RPMI8226 (cell line): ENCODE results near the gene CLEC9A.
A peak's percentile ranks its signal among the peaks of the same experiment; 100 is the strongest.

ENCODE experiments used
- DNase-seq: peaks from one replicate; pipeline ENCODE4 v3.0.0-alpha.2; 2015

CLEC9A gene

DNA sequence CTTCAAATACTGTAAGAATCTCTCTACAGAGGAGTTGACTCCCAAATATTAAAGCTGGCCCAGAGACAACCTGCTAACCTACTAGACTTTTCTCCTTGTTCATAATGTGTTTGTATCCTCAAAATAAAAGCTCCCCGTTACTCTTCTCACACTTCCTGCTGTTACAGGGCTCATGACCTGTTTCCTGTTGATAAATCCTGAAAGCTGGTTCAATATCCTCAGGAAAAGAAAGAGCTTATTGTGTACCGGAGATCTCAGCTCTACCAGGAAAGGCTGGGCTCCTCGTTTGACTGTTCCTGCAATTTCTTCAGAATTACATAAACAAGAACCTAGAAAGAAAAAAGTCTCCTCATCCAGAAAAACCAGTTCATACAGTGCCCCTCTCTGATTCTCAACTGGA is 37.5 kb downstream of the CLEC9A start:
- DNase-seq: no peak

- no peak for DNase-seq
These were observed 38.2 kb downstream of the CLEC9A start for GRCh38 chr12:10068644-10069043.

- no peak for DNase-seq
These were observed 38.6 kb downstream of the CLEC9A start for GRCh38 chr12:10069099-10069498.

DNA sequence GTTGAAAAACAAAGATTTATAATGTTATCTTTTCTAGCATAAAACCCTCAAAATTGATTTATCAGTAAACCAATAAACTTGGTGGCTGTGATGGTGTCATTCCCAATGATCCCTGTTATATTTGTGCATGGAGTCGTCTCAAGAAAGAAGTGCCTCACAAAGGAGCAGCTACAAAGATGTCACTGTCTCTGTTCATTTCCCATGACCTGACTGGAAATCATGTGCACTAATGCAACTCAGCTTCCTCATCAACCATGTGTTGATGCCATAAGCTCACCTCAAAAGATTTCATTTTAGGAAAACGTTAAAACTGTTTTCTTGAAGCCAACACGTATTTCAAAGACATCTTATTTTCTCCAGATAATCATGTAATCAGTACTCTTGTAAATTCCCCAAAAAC is 39.5 kb downstream of the CLEC9A start:
- DNase-seq: peak; percentile 18

GRCh38 chr12:10070380-10070779 is 39.9 kb downstream of the CLEC9A start:
- peak; percentile 12 for DNase-seq

GRCh38 chr12:10072131-10072530 is 41.6 kb downstream of the CLEC9A start:
- DNase-seq: no peak

- no peak for DNase-seq
These were observed 42.8 kb downstream of the CLEC9A start for GRCh38 chr12:10073261-10073660.

DNA sequence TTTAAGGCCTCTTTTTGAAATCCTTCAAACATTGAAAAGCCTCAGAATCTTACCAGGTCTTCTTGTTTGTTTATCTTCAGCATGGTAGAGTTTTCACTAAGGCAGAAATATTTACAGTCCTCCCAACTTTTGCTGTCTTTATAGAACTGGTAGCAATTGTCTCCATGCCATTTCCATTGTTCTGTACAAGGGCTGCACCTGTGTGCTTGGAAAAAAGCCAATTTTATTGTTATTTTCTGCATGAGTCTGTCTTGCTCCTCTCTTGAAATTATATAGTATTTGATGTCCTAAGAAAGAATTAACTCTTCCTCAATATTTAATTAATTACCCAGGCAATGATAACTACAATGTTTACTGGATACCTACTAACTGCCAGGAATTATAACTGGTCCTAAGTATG is 45.0 kb downstream of the CLEC9A start:
- DNase-seq: peak; percentile 24

DNA sequence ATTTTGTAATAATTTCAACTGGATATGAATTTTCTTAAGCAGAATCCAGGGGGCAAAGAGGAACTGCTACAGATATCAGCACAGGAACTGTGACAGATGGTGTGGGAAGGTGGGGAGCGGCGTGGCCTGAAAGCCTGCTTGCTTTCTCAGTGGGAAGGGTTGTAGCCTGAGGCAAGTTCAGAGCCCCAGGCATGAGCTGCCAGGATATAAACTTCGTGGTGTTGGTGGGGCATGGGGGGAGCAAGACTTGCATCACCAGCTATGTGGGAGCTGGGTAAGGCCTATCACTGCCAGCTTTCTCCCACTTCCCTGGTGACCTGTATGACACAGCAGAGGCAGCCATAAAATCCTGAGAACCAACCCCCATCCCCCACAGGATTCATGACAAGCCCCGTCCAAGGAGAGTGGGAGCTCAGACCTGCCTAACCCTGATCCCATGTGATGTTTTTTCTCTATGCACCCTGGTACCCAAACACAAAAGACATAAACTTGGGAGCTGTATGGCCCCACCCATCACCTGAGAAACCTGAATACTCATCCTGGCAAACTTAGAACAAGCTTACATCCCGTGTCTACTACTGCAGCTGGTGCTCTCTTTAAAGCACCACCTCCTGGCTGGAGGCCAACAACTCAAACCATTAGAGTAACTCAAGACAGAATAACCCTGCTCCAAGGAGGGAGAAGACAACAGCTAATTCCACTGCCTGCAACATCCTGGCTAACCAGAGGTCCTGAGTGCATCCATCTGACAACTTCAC is 51.8 kb downstream of the CLEC9A start:
- peak; percentile 34 for DNase-seq

GRCh38 chr12:10084733-10085132 is 54.3 kb downstream of the CLEC9A start:
- DNase-seq: no peak

- DNase-seq: no peak
These were observed 55.9 kb downstream of the CLEC9A start for GRCh38 chr12:10086387-10086786.

GRCh38 chr12:10088031-10088430 is 57.5 kb downstream of the CLEC9A start:
- no peak for DNase-seq

- DNase-seq: no peak
These were observed 58.7 kb downstream of the CLEC9A start for GRCh38 chr12:10088955-10089900.

DNA sequence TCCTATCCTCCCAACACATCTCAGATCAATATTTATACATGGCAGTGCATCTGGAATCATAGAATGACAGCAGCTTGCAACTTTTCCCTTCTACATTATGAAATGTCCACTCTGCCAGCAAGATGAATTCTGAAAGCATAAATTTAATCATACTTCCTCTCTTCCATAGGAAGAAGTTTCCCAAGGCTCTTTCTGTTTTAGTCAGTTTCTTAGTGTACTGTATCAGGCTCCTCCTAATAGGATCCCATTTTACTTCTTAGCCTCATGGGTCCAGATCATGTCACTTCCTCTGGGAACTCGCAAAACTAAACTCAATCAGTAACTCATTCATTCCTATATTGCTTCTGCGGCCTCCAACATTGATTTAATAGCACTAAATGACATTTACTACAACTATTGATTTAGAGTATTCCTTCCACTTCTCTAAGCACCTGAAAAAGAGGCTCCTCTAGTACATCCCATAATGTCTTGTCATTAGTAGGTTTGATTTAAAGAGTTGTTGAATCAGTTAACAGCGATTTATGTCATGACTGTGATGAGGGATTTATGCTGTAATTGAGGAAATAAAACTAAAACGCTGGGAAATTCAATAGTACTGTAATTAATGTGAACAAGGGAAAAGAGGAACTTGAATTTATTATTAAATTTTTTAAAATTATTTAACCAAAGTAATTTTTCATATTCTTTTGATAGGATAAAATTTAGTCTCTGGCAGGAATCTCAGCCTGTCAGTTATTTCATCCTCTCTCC is 64.3 kb downstream of the CLEC9A start:
- DNase-seq: no peak

DNA sequence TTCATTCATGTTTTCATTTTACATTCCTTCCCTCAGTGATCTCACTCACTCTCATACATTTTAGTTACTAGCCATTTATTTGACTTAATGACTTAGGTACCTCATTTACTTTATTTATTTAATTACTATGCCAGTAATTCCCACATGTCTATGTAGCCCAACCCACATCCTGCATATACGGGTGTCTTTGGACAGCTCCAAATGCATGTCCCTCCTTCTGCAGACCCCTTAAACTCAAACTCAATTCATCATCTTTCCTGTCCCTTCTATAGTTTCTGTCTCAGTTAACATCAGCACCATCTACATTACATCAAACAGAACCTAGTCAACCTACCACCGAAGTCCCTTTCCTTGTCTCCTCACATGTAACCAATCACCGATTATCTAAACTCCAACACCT is 65.5 kb downstream of the CLEC9A start:
- no peak for DNase-seq

GRCh38 chr12:10097521-10097920 is 67.0 kb downstream of the CLEC9A start:
- DNase-seq: no peak

DNA sequence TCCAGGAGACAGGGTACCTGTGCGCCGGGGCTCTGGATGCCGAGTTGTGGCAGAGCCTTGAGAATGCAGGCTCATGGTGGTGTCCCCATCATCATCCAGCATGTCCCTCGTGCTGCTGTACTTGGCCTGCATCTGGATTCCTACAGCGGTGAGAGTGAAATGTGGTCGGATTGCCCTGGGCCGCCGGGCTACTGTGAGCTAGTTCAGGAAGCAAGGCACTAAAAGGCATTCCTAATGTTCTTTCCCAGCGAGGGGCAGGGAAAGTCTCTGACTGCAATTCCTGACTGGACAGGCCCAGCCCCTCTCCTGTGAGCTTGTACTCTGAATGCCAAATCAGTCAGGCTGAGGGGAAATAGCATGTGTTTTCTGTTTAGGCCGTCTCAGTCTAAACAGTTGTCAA is 68.3 kb downstream of the CLEC9A start, which contains the start of gene CLEC1A:
Gene CLEC1A (minus strand): TSS at position 195 of the 400 bp plus-strand sequence. CDS start 63 bp downstream, at position 132.
- no peak for DNase-seq

GRCh38 chr12:10101042-10101579 is 70.6 kb downstream of the CLEC9A start:
- no peak for DNase-seq

DNA sequence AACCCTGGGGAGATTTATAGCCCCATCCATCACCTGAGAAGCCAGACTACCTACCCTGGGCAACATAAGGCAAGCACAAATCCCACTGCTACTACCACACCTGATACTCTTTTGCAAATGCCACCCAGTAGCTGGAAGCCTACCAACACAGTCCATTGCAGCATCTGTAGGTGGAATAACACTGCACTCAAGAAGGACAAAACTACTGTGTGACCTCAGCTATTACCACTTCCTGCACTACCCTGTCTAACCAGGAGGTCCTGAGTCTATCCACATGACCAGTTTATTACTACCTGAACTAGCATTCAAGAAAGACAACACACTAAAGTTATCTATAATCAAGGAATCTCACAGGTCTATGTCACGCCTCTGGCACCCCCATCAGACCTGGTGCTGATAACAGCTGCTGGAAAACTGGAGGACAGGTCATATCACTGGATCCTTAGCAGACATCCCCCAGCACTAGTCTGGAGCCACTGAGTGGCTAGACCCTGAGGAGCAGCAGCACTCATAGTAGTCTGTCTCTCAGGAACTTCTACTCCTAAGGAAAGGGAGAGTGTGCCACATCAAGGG is 71.3 kb downstream of the CLEC9A start:
- DNase-seq: no peak

- DNase-seq: no peak
These were observed 71.8 kb downstream of the CLEC9A start for GRCh38 chr12:10102322-10102721.

DNA sequence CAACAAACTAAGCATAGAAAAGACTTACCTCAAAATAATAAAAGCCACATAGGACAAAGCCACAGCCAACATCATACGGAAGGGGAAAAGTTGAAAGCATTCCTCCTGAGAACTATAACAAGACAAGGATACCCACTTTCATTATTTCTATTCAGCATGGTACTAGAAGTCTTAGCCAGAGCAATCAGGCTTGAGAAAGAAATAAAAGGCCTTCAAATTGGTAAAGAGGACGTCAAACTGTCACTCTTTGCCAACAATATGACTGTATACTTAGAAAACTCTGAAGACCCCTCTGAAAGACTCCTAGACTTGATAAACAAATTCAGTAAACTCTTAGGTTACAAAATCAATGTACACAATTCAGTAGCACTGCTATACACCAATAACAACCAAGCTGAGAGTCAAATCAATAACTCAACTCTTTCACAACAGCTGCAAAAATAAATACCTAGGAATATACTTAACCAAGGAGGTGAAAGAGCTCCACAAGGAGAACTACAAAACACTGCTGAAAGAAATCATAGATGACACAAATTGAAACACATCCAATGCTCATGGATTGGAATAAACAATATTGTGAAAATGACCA is 79.9 kb downstream of the CLEC9A start:
- DNase-seq: no peak

GRCh38 chr12:10111451-10111850 is 81.0 kb downstream of the CLEC9A start:
- DNase-seq: no peak
